MCF 10A (cell line): ENCODE measurements around the gene P3H3. TPM values are rescaled to one million over a fixed set of nuclear protein-coding genes. Genes with fewer than 3 reads are reported as not detected.
"Not testable (repeated sequence)": the region's sequence is repeated elsewhere in the genome, so short reads cannot be mapped to it uniquely, and the experiment has no call there.

Experiments used
- BruUV-seq: library from RNA; stranded (reverse); fragments of 400-500 nt; replicated peaks from 2 replicates; lab custom pipeline; 2021; lab: Mats Ljungman, UMichigan
- CTCF ChIA-PET: fragments of 300-600 bp; sonication (Branson Sonifier 250); formaldehyde crosslinking; extraction: SDS; loops from one replicate; lab custom pipeline; 2021; ENCODE audit warnings: antibody characterized with exemption, inconsistent platforms; lab: Yijun Ruan, JAX
- POLR2A ChIA-PET: fragments of 300-600, 350-650 bp; sonication (Branson Sonifier 250); formaldehyde crosslinking; extraction: SDS; loops from one replicate; lab custom pipeline; 2020; ENCODE audit warnings: antibody characterized with exemption, inconsistent platforms; lab: Yijun Ruan, JAX
- DNase-seq: peaks from one replicate; pipeline ENCODE4 v3.0.0-alpha.2; 2018; ENCODE audit not compliant: unreplicated experiment
- H3K27ac Mint-ChIP-seq: one replicate; pipeline ENCODE4 v1.8.0; 2022; ENCODE audit warnings: mild to moderate bottlenecking, low read depth, mixed read lengths; ENCODE audit not compliant: unreplicated experiment
- H3K27me3 Mint-ChIP-seq: one replicate; pipeline ENCODE4 v1.8.0; 2022; ENCODE audit warnings: mixed read lengths; ENCODE audit not compliant: insufficient read depth, unreplicated experiment
- H3K36me3 Mint-ChIP-seq: one replicate; pipeline ENCODE4 v1.8.0; 2022; ENCODE audit warnings: mild to moderate bottlenecking, moderate library complexity, mixed read lengths; ENCODE audit not compliant: insufficient read depth, unreplicated experiment
- H3K4me1 Mint-ChIP-seq: one replicate; pipeline ENCODE4 v1.8.0; 2022; ENCODE audit warnings: mixed read lengths; ENCODE audit not compliant: insufficient read depth, unreplicated experiment
- H3K4me3 Mint-ChIP-seq: one replicate; pipeline ENCODE4 v1.8.0; 2022; ENCODE audit warnings: mild to moderate bottlenecking, moderate library complexity, mixed read lengths; ENCODE audit not compliant: unreplicated experiment
- H3K9me3 Mint-ChIP-seq: one replicate; pipeline ENCODE4 v1.8.0; 2022; ENCODE audit warnings: mixed read lengths; ENCODE audit not compliant: unreplicated experiment
- intact Hi-C: fragments of 100-400 bp; cut with micrococcal nuclease; formaldehyde crosslinking; loops from 2 replicates; pipeline ENCODE4 v1.14.1; 2022
- total RNA-seq: library from RNA; stranded (reverse); gene quantifications from 2 replicates; pipeline ENCODE4 v1.2.3, GENCODE V29; 2022
- TF ChIP-seq, protein P1 (sequence below): fragments of 200-600 bp; IDR thresholded peaks from one replicate; pipeline ENCODE4 v1.8.0; 2022; ENCODE audit warnings: antibody characterized with exemption, mild to moderate bottlenecking; ENCODE audit not compliant: unreplicated experiment

The P3H3 gene
- total RNA-seq, 1 experiment from 2014 or later, result 0.47 TPM

DNA sequence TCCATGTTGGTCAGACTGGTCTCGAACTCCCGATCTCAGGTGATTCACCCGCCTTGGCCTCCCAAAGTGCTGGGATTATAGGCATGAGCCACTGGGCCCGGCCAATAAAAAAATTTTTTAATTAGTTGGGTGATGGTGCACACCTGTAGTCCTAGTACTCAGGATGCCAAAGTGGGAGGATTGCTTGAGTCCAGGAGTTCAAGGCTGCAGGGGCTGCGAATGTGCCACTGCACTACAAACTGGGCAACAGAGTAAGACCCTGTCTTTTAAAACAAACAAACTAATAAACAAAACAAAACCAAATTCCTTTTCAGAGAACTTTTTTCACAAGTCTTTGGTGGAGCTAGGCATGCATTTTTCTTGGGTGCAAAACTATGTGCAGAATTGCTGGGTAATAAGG, 55.0 kb downstream of the P3H3 start:
- POLR2A ChIA-PET, result interaction anchor here (2.7 kb wide), 1 partner anchor 11 kb away, joined by 14 read pairs; the partner anchor contains the start of gene SPSB2
- no TSS peak for BruUV-seq
- Mint-ChIP-seq H3K4me1 (no peaks in the 10 kb centered on the region), H3K27ac (no peak overlapping the region), H3K27me3 (no peaks in the 10 kb centered on the region), H3K4me3 (no peak overlapping the region), H3K36me3 (no peaks in the 10 kb centered on the region), H3K9me3 (no peaks in the 10 kb centered on the region)
- CTCF ChIA-PET, result interaction anchor here (2.3 to 4.0 kb wide), 2 partner anchors 9 to 14 kb away, joined by 16 to 24 read pairs; no protein-coding TSS in a partner anchor
- TF ChIP-seq, protein P1, sequence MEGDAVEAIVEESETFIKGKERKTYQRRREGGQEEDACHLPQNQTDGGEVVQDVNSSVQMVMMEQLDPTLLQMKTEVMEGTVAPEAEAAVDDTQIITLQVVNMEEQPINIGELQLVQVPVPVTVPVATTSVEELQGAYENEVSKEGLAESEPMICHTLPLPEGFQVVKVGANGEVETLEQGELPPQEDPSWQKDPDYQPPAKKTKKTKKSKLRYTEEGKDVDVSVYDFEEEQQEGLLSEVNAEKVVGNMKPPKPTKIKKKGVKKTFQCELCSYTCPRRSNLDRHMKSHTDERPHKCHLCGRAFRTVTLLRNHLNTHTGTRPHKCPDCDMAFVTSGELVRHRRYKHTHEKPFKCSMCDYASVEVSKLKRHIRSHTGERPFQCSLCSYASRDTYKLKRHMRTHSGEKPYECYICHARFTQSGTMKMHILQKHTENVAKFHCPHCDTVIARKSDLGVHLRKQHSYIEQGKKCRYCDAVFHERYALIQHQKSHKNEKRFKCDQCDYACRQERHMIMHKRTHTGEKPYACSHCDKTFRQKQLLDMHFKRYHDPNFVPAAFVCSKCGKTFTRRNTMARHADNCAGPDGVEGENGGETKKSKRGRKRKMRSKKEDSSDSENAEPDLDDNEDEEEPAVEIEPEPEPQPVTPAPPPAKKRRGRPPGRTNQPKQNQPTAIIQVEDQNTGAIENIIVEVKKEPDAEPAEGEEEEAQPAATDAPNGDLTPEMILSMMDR, result no peak
- no peak for DNase-seq
- intact Hi-C loops, result no loop called here

DNA sequence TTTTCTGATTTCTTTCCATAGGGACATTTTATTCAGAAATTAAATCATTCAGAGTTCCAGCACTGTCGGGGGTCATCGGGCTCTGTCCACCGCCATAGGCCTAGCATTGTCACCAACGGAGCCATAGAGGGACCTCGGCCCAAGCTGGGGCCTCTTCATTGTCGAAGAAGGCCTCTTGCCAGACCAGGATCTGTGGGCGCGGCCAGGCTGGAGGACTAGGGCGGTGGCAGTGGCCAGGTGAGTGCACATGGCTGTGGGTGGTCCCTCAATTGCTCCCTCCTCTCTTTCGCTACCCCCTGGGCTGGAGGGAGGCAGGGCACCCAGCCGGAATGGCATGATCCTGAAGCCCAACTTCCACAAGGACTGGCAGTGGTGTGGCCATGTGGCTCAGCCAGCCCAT, 55.5 kb downstream of the P3H3 start:
- ChIA-PET CTCF (no interaction called here), POLR2A (interaction anchor here (2.7 kb wide), 1 partner anchor 11 kb away, joined by 14 read pairs; the partner anchor contains the start of gene SPSB2)
- Mint-ChIP-seq H3K27me3 (no peaks in the 10 kb centered on the region), H3K4me1 (no peaks in the 10 kb centered on the region), H3K27ac (no peak overlapping the region), H3K36me3 (no peaks in the 10 kb centered on the region), H3K9me3 (no peaks in the 10 kb centered on the region), H3K4me3 (no peak overlapping the region)
- intact Hi-C loops, result no loop called here
- no TSS peak for BruUV-seq
- no peak for DNase-seq
- TF ChIP-seq, protein P1, result no peak

DNA sequence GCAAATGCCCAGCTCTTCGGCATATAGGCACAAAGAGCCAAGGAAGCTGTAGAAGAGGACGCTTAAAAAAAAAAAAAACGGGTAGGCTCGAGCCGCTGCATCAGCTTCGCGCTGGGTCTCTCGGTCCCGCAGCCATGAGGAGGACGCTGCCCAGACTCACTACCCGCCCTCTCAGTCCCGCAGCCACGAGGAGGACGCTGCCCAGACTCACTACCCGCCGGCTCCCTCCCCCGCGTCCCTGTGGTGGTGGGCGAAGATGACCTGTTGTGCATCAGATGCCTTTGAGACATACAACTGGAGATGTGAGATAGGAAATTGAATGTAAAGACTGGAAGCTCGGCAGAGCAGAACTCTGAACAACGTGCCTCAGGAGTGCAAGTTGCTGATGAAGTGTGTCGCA, 56.3 kb downstream of the P3H3 start:
- H3K4me1 Mint-ChIP-seq, result no peaks in the 10 kb centered on the region
- no TSS peak for BruUV-seq
- H3K36me3 Mint-ChIP-seq, result no peaks in the 10 kb centered on the region
- no peak overlapping the region for H3K27ac Mint-ChIP-seq
- POLR2A ChIA-PET, result interaction anchor here (2.7 kb wide), 1 partner anchor 12 kb away, joined by 14 read pairs; the partner anchor contains the start of gene SPSB2
- CTCF ChIA-PET, result interaction anchor here (0.6 to 1.9 kb wide), 4 partner anchors 10 to 145 kb away, joined by 4 to 9 read pairs (median 5); partner anchors contain the start of gene SPSB2
- no peak for DNase-seq
- TF ChIP-seq, protein P1, result no peak
- H3K4me3 Mint-ChIP-seq, result no peak overlapping the region
- no peaks in the 10 kb centered on the region for H3K9me3 Mint-ChIP-seq
- no peaks in the 10 kb centered on the region for H3K27me3 Mint-ChIP-seq
- intact Hi-C loops, result no loop called here

DNA sequence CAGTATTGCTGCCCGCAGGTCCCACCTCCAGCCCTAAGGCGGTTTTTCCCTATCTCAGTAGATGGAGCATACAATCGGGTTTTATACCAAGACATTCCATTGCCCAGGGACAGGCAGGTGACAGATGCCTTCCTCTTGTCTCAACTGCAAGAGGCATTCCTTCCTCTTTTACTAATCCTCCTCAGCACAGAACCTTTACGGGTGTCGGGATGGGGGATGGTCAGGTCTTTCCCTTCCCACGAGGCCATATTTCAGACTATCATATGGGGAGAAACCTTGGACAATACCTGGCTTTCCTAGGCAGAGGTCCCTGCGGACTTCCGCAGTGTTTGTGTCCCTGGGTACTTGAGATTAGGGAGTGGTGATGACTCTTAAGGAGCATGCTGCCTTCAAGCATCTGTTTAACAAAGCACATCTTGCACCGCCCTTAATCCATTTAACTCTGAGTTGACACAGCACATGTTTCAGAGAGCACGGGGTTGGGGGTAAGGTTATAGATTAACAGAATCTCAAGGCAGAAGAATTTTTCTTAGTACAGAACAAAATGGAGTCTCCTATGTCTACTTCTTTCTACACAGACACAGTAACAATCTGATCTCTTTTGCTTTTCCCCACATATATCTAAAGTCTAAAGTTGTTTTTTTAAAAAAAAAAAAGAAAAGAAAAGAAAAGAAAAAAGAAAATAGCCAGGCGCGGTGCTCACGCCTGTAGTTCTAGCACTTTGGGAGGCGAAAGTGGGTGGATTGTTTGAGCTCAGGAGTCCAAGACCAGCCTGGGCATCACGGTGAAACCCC, 58.2 kb downstream of the P3H3 start:
- intact Hi-C loops, POLR2A ChIA-PET: not testable (repeated sequence)
- CTCF ChIA-PET, result interaction anchor here (1.5 to 1.9 kb wide), 2 partner anchors 14 to 18 kb away, joined by 7 to 9 read pairs; partner anchors contain the start of gene SPSB2

More for the DNA sequence above, 58.2 kb downstream of the P3H3 start:
- not testable (repeated sequence) for H3K9me3 Mint-ChIP-seq, BruUV-seq, H3K4me1 Mint-ChIP-seq, H3K36me3 Mint-ChIP-seq, H3K27me3 Mint-ChIP-seq, H3K4me3 Mint-ChIP-seq, DNase-seq, H3K27ac Mint-ChIP-seq
